Epithelial cell of proximal tubule (primary cell): ENCODE results near the gene IST1. TPM values are rescaled to one million over a fixed set of nuclear protein-coding genes. Genes with fewer than 3 reads are reported as not detected.

Experiments
- DNase-seq: peaks from one replicate; pipeline ENCODE4 v3.0.0-alpha.2; 2011; ENCODE audit warnings: low read depth
- H3K4me3 ChIP-seq: 2 replicates; pipeline ENCODE4 v1.5.1; 2011; ENCODE audit warnings: low read depth, mild to moderate bottlenecking, low read length
- CTCF ChIP-seq: conservative IDR thresholded peaks from 2 replicates; pipeline ENCODE4 v1.5.1; 2012; ENCODE audit warnings: low read depth, mild to moderate bottlenecking, low read length
- total RNA-seq: library from RNA; depleted of rRNA; stranded (reverse); fragments of >200 nt; gene quantifications from 2 replicates; pipeline ENCODE4 v1.2.3, GENCODE V29; 2015

The IST1 gene
- total RNA-seq, 1 donor from 2014 or later = 211 TPM

GRCh38 chr16:71915350-71915749 lies 20.0 kb downstream of the IST1 start:
- no peak for DNase-seq
- no peak overlapping the region for H3K4me3 ChIP-seq
- TF ChIP-seq CTCF = no peak

GRCh38 chr16:71916397-71916920 lies 21.1 kb downstream of the IST1 start:
- TF ChIP-seq CTCF = no peak
- DNase-seq = no peak
- H3K4me3 ChIP-seq = no peak overlapping the region

- TF ChIP-seq CTCF = no peak
- H3K4me3 ChIP-seq = no peak overlapping the region
- no peak for DNase-seq
These were observed 22.6 kb downstream of the IST1 start for GRCh38 chr16:71917900-71918299.

- TF ChIP-seq CTCF = no peak
- DNase-seq = no peak
- no peak overlapping the region for H3K4me3 ChIP-seq
These were observed 23.7 kb downstream of the IST1 start for GRCh38 chr16:71919035-71919434.

GRCh38 chr16:71920658-71921057 lies 25.3 kb downstream of the IST1 start:
- no peak for TF ChIP-seq CTCF
- DNase-seq = no peak
- no peak overlapping the region for H3K4me3 ChIP-seq

GRCh38 chr16:71923941-71924690 lies 28.8 kb downstream of the IST1 start:
- no peak for DNase-seq
- no peak overlapping the region for H3K4me3 ChIP-seq
- no peak for TF ChIP-seq CTCF

GRCh38 chr16:71924710-71925109 lies 29.4 kb downstream of the IST1 start:
- DNase-seq = no peak
- no peak overlapping the region for H3K4me3 ChIP-seq
- no peak for TF ChIP-seq CTCF
